GM12878 (cell line): ENCODE data around the gene TP63. TPM values are rescaled to one million over a fixed set of nuclear protein-coding genes. Genes with fewer than 3 reads are reported as not detected.

Experiments
- ATAC-seq: fragments of 200-7000 bp; cut with Tn5 transposase; 3 replicates; pipeline ENCODE4 v1.9.1; 2020; ENCODE audit warnings: mild to moderate bottlenecking, moderate library complexity
- BruUV-seq: library from RNA; stranded (reverse); fragments of 400-500 nt; replicated peaks from 2 replicates; lab custom pipeline; 2021; lab: Mats Ljungman, UMichigan
- CTCF ChIA-PET: fragments of 300-600 bp; sonication (Branson Sonifier 250); formaldehyde crosslinking; extraction: SDS; loops from one replicate; lab custom pipeline; 2021; ENCODE audit warnings: inconsistent platforms; lab: Yijun Ruan, JAX
- POLR2A ChIA-PET: fragments of 350-600 bp; formaldehyde crosslinking; extraction: SDS; loops from one replicate; lab custom pipeline; 2021; ENCODE audit warnings: inconsistent platforms; lab: Charles Lee
- RAD21 ChIA-PET: fragments of 300-600 bp; sonication (Branson Sonifier 250); formaldehyde crosslinking; loops from one replicate; lab custom pipeline; 2023; ENCODE audit warnings: antibody characterized with exemption; ENCODE audit not compliant: unreplicated experiment; lab: Charles Lee
- SMC1A ChIA-PET: fragments of 300-600 bp; sonication (Branson Sonifier 250); formaldehyde crosslinking; loops from one replicate; lab custom pipeline; 2023; ENCODE audit not compliant: unreplicated experiment, uncharacterized antibody; lab: Charles Lee
- DNase-seq: peaks from one replicate; pipeline ENCODE4 v3.0.0-alpha.2; 2011; ENCODE audit warnings: low read depth, low spot score
- FAIRE-seq: peaks from 3 replicates; lab custom pipeline; 2011; peaks lifted over from hg19 to GRCh38; lab: Jason Lieb, UNC
- H2AFZ ChIP-seq: 2 replicates; pipeline ENCODE4 v1.6.0; 2011; ENCODE audit warnings: low read depth, low read length, control low read depth; ENCODE audit not compliant: control insufficient read depth
- H3K27ac ChIP-seq: 2 replicates; pipeline ENCODE4 v1.5.1; 2011; ENCODE audit warnings: control low read depth; ENCODE audit not compliant: control insufficient read depth, insufficient read depth
- H3K27me3 ChIP-seq, 2 experiments: replicated peaks in 1 of 2; 2 replicates each; pipeline versions ENCODE4 v1.6.0 to v1.6.1; 2011; ENCODE audit warnings: low read length in 1 of 2; ENCODE audit not compliant: control insufficient read depth in 2 of 2, insufficient read depth in 2 of 2
- H3K36me3 ChIP-seq, 2 experiments: 2 replicates each; pipeline ENCODE4 v1.5.1; 2011; ENCODE audit warnings: low read length in 1 of 2; ENCODE audit not compliant: control insufficient read depth in 2 of 2, insufficient read depth in 2 of 2
- H3K4me1 ChIP-seq: 2 replicates; pipeline ENCODE4 v1.6.1; 2011; ENCODE audit warnings: mild to moderate bottlenecking, low read length, moderate library complexity, mixed read lengths; ENCODE audit not compliant: control insufficient read depth, insufficient read depth
- H3K4me2 ChIP-seq: 2 replicates; pipeline ENCODE4 v1.6.0; 2011; ENCODE audit warnings: control low read depth; ENCODE audit not compliant: control insufficient read depth, insufficient read depth
- H3K4me3 ChIP-seq: fragments of 200-600 bp; sonication (generic); 2 replicates; pipeline ENCODE4 v1.5.1; 2016
- H3K79me2 ChIP-seq: 2 replicates; pipeline ENCODE4 v1.6.0; 2011; ENCODE audit warnings: low read length; ENCODE audit not compliant: control insufficient read depth, insufficient read depth
- H3K9ac ChIP-seq: 2 replicates; pipeline ENCODE4 v1.8.0; 2011; ENCODE audit warnings: low read length, control low read depth, mixed read lengths; ENCODE audit not compliant: control insufficient read depth, insufficient read depth
- H3K9me3 ChIP-seq: replicated peaks from 3 replicates; pipeline ENCODE4 v1.5.1; 2011; ENCODE audit warnings: mild to moderate bottlenecking, low read length; ENCODE audit not compliant: control insufficient read depth, insufficient read depth
- H4K20me1 ChIP-seq: 2 replicates; pipeline ENCODE4 v1.6.0; 2011; ENCODE audit not compliant: control insufficient read depth, insufficient read depth
- CUX1 ChIP-seq: IDR thresholded peaks from 2 replicates; pipeline ENCODE4 v1.6.1; 2012; ENCODE audit warnings: improper control_type of control experiment, low read depth, low read length; ENCODE audit not compliant: insufficient replicate concordance
- ESRRA ChIP-seq: IDR thresholded peaks from 2 replicates; pipeline ENCODE4 v1.6.1; 2012; ENCODE audit warnings: mild to moderate bottlenecking, low read length, improper control_type of control experiment
- IKZF2 ChIP-seq, 2 experiments: fragments of 450-650 bp; IDR thresholded peaks; 2 replicates each; pipeline ENCODE4 v1.6.1; 2017; ENCODE audit warnings: mild to moderate bottlenecking in 2 of 2, moderate library complexity in 2 of 2
- MEF2A ChIP-seq: IDR thresholded peaks from 2 replicates; pipeline ENCODE4 v1.6.1; 2011; ENCODE audit warnings: low read depth, mild to moderate bottlenecking, low read length, moderate library complexity; ENCODE audit not compliant: insufficient read depth
- NR2C1 ChIP-seq: fragments of 450-650 bp; IDR thresholded peaks from 2 replicates; pipeline ENCODE4 v1.6.1; 2017; ENCODE audit warnings: antibody characterized with exemption, mild to moderate bottlenecking, moderate library complexity
- RFX5 ChIP-seq: IDR thresholded peaks from 2 replicates; pipeline ENCODE4 v1.6.1; 2011; ENCODE audit warnings: low read depth, low read length, improper control_type of control experiment
- SPI1 ChIP-seq: IDR thresholded peaks from 2 replicates; pipeline ENCODE4 v1.6.1; 2011; ENCODE audit warnings: low read depth, mild to moderate bottlenecking, low read length, moderate library complexity, borderline replicate concordance; ENCODE audit not compliant: insufficient read depth
- USF2 ChIP-seq: IDR thresholded peaks from 2 replicates; pipeline ENCODE4 v1.6.1; 2011; ENCODE audit warnings: low read depth, low read length, improper control_type of control experiment, borderline replicate concordance
- WRNIP1 ChIP-seq: IDR thresholded peaks from 2 replicates; pipeline ENCODE4 v1.6.1; 2011; ENCODE audit warnings: low read depth, low read length, improper control_type of control experiment, borderline replicate concordance
- WGBS: methylation state at CpG from one replicate; pipeline ENCODE4 v1.1.6; 2016; ENCODE audit warnings: low lambda C conversion rate; ENCODE audit not compliant: insufficient replicate concordance, insufficient coverage; ENCODE audit errors: missing lambda C conversion rate; 5-methylcytosine and 5-hydroxymethylcytosine counted together
- in situ Hi-C: fragments of 300-500 bp; cut with MboI; formaldehyde crosslinking; loops from 9 replicates; pipeline ENCODE4 v1.14.3; 2018; ENCODE audit warnings: mixed read lengths
- intact Hi-C: fragments of 100-400 bp; cut with micrococcal nuclease; formaldehyde crosslinking; loops from one replicate; pipeline ENCODE4 v1.14.2; 2022; ENCODE audit not compliant: unreplicated experiment
- polyA plus RNA-seq, 11 experiments: library from polyadenylated mRNA; depleted of rRNA in 4 of 11; unstranded in 6 of 11; stranded (reverse) in 5 of 11; fragments of >200 nt; fragmentation: Nextera tagmentation in 4 of 11; fragmentation: Illumina TruSeq in 1 of 11; extraction: Ambion mirVana in 4 of 11; extraction: Trizol in 1 of 11; gene quantifications; 1 replicate in 1 of 11; 2 replicates in 10 of 11; pipeline versions ENCODE4 v1.2.1 to v1.2.3, GENCODE V29; 2011 to 2016; ENCODE audit warnings: inconsistent platforms in 2 of 11, missing spikeins in 2 of 11, low read depth in 1 of 11
- total RNA-seq, 4 experiments: library from RNA; depleted of rRNA in 3 of 4; stranded (reverse); fragments of >200 nt in 3 of 4; fragmentation: Illumina TruSeq in 1 of 4; extraction: Trizol in 1 of 4; gene quantifications; 2 replicates each; pipeline versions ENCODE4 v1.2.1 to v1.2.3, GENCODE V29; 2013 to 2021

The TP63 gene
- total and polyA plus RNA-seq, 10 of the 15 experiments (the other 5 are each of a cell fraction or from before 2014, with no cell fraction given) = 1.4 to 10.8 (median 6.2) TPM

GRCh38 chr3:189907803-189908202 is 276.6 kb downstream of the TP63 start:
- DNase-seq (no peak), FAIRE-seq (no peak)
- POLR2A ChIA-PET = no interaction called here
- SMC1A ChIA-PET = interaction anchor here (1.8 kb wide), 1 partner anchor 11 kb away, joined by 6 read pairs; no protein-coding TSS in a partner anchor
- CTCF ChIA-PET = interaction anchor here (0.5 kb wide), 1 partner anchor 241 kb away, joined by 4 read pairs; no protein-coding TSS in a partner anchor
- Histone ChIP-seq H3K4me1 (no peaks in the 10 kb centered on the region), H3K4me3 (no peak overlapping the region), H3K27ac (no peak overlapping the region), H3K27me3 (no peaks in the 10 kb centered on the region), H3K36me3 (no peaks in the 10 kb centered on the region), H2AFZ (no peak overlapping the region)
- intact Hi-C loops = no loop called here
- RAD21 ChIA-PET = no interaction called here
- TF ChIP-seq USF2 (no peak), IKZF2 (IDR thresholded peaks at IDR 0.05) (no peak), WRNIP1 (no peak), NR2C1 (no peak), SPI1 (no peak), RFX5 (no peak), MEF2A (no peak), CUX1 (no peak), ESRRA (no peak)
- TF ChIP-seq, all 136 proteins: peak for 0
- Histone ChIP-seq H4K20me1 (no peaks in the 10 kb centered on the region), H3K9me3 (no peaks in the 10 kb centered on the region), H3K4me2 (no peak overlapping the region), H3K9ac (no peak overlapping the region), H3K79me2 (no peaks in the 10 kb centered on the region)
- in situ Hi-C loops = no loop called here
- ATAC-seq = no peak
- WGBS = 33% methylated on average over 6 of the region's 6 CpGs
- no TSS peak for BruUV-seq
